Measurements from ENCODE around the gene TRAPPC11. TPM values are rescaled to one million over a fixed set of nuclear protein-coding genes. Genes with fewer than 3 reads are reported as not detected.
A peak's percentile ranks its signal among the peaks of the same experiment; 100 is the strongest.

TRAPPC11 gene
- total RNA-seq, result 10 to 100 TPM; 30.3 to 41.7 (median 34.0) TPM

- TF ChIP-seq CTCF (IDR thresholded peaks at IDR 0.05) (peak in 1 of 3 donors; percentile 31), POLR2A (IDR thresholded peaks at IDR 0.05) (peak in 1 of 2 donors; percentile 22)
- 0% methylated on average over 32 to 58 of the region's 63 CpGs for WGBS, 2 donors
- H3K4me3 ChIP-seq (ENCODE audit: low read depth, poor library complexity, severe bottlenecking), result peak within 1 kb of the TSS; percentile 85
- intact Hi-C loops (cut with DNase I; ENCODE audit: low total_unique reads), result no loop called here
- DNase-seq (ENCODE audit: low spot score in 2 of 2), result peak; percentile 97 to 100
Observed at GRCh38 chr4:183659029-183659871, at the start of gene TRAPPC11, which contains the start of gene RWDD4. TRAPPC11 (plus strand) TSS chr4:183659293; CDS start chr4:183663868, 4,575 bp downstream. RWDD4 (minus strand) TSS chr4:183659185; CDS start chr4:183658952, 233 bp downstream.

GRCh38 chr4:183610033-183610432 is 49.1 kb upstream of the TRAPPC11 start:
- DNase-seq (ENCODE audit: low spot score in 2 of 2), result no peak
- no peak overlapping the region for H3K4me3 ChIP-seq (ENCODE audit: low read depth, poor library complexity, severe bottlenecking)
- TF ChIP-seq CTCF (IDR thresholded peaks at IDR 0.05) (no peak), POLR2A (IDR thresholded peaks at IDR 0.05) (no peak)
- 88 to 93% methylated on average over 2 of the region's 2 CpGs for WGBS, 2 donors
- intact Hi-C loops (cut with DNase I; ENCODE audit: low total_unique reads), result no loop called here

- no peak for TF ChIP-seq CTCF (IDR thresholded peaks at IDR 0.05)
- TF ChIP-seq POLR2A (IDR thresholded peaks at IDR 0.05), result no peak
- no peak overlapping the region for H3K4me3 ChIP-seq (ENCODE audit: low read depth, poor library complexity, severe bottlenecking)
- no peak for DNase-seq (ENCODE audit: low spot score in 2 of 2)
- intact Hi-C loops (cut with DNase I; ENCODE audit: low total_unique reads), result no loop called here
- 28 to 36% methylated on average over 7 of the region's 7 CpGs for WGBS, 2 donors
Observed at GRCh38 chr4:183610613-183611012, 48.5 kb upstream of the TRAPPC11 start.

- WGBS, 2 donors, result 48 to 57% methylated on average over 15 of the region's 15 CpGs
- no peak overlapping the region for H3K4me3 ChIP-seq (ENCODE audit: low read depth, poor library complexity, severe bottlenecking)
- no peak for DNase-seq (ENCODE audit: low spot score in 2 of 2)
- TF ChIP-seq POLR2A (IDR thresholded peaks at IDR 0.05), result no peak
- no peak for TF ChIP-seq CTCF (IDR thresholded peaks at IDR 0.05)
- intact Hi-C loops (cut with DNase I; ENCODE audit: low total_unique reads), result no loop called here
Observed at GRCh38 chr4:183611210-183611830, 47.8 kb upstream of the TRAPPC11 start.

GRCh38 chr4:183612329-183613250 is 46.5 kb upstream of the TRAPPC11 start:
- intact Hi-C loops (cut with DNase I; ENCODE audit: low total_unique reads), result no loop called here
- no peak for DNase-seq (ENCODE audit: low spot score in 2 of 2)
- TF ChIP-seq CTCF (IDR thresholded peaks at IDR 0.05) (no peak), POLR2A (IDR thresholded peaks at IDR 0.05) (no peak)
- WGBS, 2 donors, result 89 to 90% methylated on average over 20 of the region's 20 CpGs
- H3K4me3 ChIP-seq (ENCODE audit: low read depth, poor library complexity, severe bottlenecking), result no peak overlapping the region
